Colon (tissue), 2 donors: ENCODE results near the gene CDKAL1.
"Not testable (repeated sequence)": the region's sequence is repeated elsewhere in the genome, so short reads cannot be mapped to it uniquely, and the experiment has no call there.

Experiments
- FAIRE-seq: peaks from 2 replicates; lab custom pipeline; 2012; peaks lifted over from hg19 to GRCh38; lab: Jason Lieb, UNC
- donor health status: control.
- donor health status: control.

CDKAL1 gene

GRCh38 chr6:20710341-20710740, 176.1 kb downstream of the CDKAL1 start:
- FAIRE-seq: no peak

- no peak for FAIRE-seq
Measured at GRCh38 chr6:20711518-20711917, 177.3 kb downstream of the CDKAL1 start.

- FAIRE-seq: no peak
Measured at GRCh38 chr6:20712011-20712410, 177.8 kb downstream of the CDKAL1 start.

- FAIRE-seq: no peak
Measured at GRCh38 chr6:20715135-20715806, 181.0 kb downstream of the CDKAL1 start.

- no peak for FAIRE-seq
Measured at GRCh38 chr6:20716865-20717264, 182.6 kb downstream of the CDKAL1 start.

GRCh38 chr6:20717743-20718142, 183.5 kb downstream of the CDKAL1 start:
- FAIRE-seq: no peak

- no peak for FAIRE-seq
Measured at GRCh38 chr6:20718705-20719653, 184.7 kb downstream of the CDKAL1 start.

- no peak for FAIRE-seq
Measured at GRCh38 chr6:20719980-20720379, 185.7 kb downstream of the CDKAL1 start.

GRCh38 chr6:20721121-20721520, 186.9 kb downstream of the CDKAL1 start:
- not testable (repeated sequence) for FAIRE-seq

GRCh38 chr6:20722455-20722854, 188.2 kb downstream of the CDKAL1 start:
- FAIRE-seq: no peak

GRCh38 chr6:20723236-20723635, 189.0 kb downstream of the CDKAL1 start:
- FAIRE-seq: no peak

- FAIRE-seq: no peak
Measured at GRCh38 chr6:20724443-20725190, 190.4 kb downstream of the CDKAL1 start.

- FAIRE-seq: not testable (repeated sequence)
Measured at GRCh38 chr6:20725235-20725634, 191.0 kb downstream of the CDKAL1 start.

- no peak for FAIRE-seq
Measured at GRCh38 chr6:20729086-20729485, 194.8 kb downstream of the CDKAL1 start.

- FAIRE-seq: not testable (repeated sequence)
Measured at GRCh38 chr6:20732362-20732761, 198.1 kb downstream of the CDKAL1 start.

GRCh38 chr6:20732896-20733295, 198.6 kb downstream of the CDKAL1 start:
- FAIRE-seq: no peak

- FAIRE-seq: no peak
Measured at GRCh38 chr6:20737912-20738311, 203.7 kb downstream of the CDKAL1 start.

- no peak for FAIRE-seq
Measured at GRCh38 chr6:20740088-20740487, 205.8 kb downstream of the CDKAL1 start.

- no peak for FAIRE-seq
Measured at GRCh38 chr6:20740727-20741126, 206.5 kb downstream of the CDKAL1 start.

- no peak for FAIRE-seq
Measured at GRCh38 chr6:20741490-20741889, 207.2 kb downstream of the CDKAL1 start.

GRCh38 chr6:20744911-20745557, 210.8 kb downstream of the CDKAL1 start:
- no peak for FAIRE-seq

GRCh38 chr6:20746024-20746423, 211.8 kb downstream of the CDKAL1 start:
- no peak for FAIRE-seq
